Astrocyte (in vitro differentiated cells and primary cell): ENCODE measurements around the gene GFOD1. TPM values are rescaled to one million over a fixed set of nuclear protein-coding genes. Genes with fewer than 3 reads are reported as not detected.

Experiments
- DNase-seq: peaks from one replicate; pipeline ENCODE4 v3.0.0-alpha.2; 2010; ENCODE audit warnings: low read depth
- FAIRE-seq: peaks from 2 replicates; lab custom pipeline; 2011; peaks lifted over from hg19 to GRCh38; lab: Jason Lieb, UNC
- H2AFZ ChIP-seq: 2 replicates; pipeline ENCODE4 v1.6.0; 2012; ENCODE audit warnings: low read depth, low read length, inconsistent platforms
- H3K27ac ChIP-seq: 2 replicates; pipeline ENCODE4 v1.5.1; 2011; ENCODE audit warnings: low read depth, low read length, inconsistent platforms
- H3K27me3 ChIP-seq: 2 replicates; pipeline ENCODE4 v1.6.0; 2011; ENCODE audit warnings: low read length, inconsistent platforms; ENCODE audit not compliant: insufficient read depth
- H3K36me3 ChIP-seq: 2 replicates; pipeline ENCODE4 v1.5.1; 2011; ENCODE audit warnings: low read length, inconsistent platforms; ENCODE audit not compliant: insufficient read depth
- H3K4me1 ChIP-seq: 2 replicates; pipeline ENCODE4 v1.5.1; 2011; ENCODE audit warnings: low read length, inconsistent platforms; ENCODE audit not compliant: insufficient read depth
- H3K4me2 ChIP-seq: 2 replicates; pipeline ENCODE4 v1.6.0; 2012; ENCODE audit warnings: low read length, inconsistent platforms
- H3K4me3 ChIP-seq: 2 replicates; pipeline ENCODE4 v1.5.1; 2011; ENCODE audit warnings: low read depth, mild to moderate bottlenecking, low read length, inconsistent platforms; ENCODE audit not compliant: insufficient read depth
- H3K79me2 ChIP-seq: 2 replicates; pipeline ENCODE4 v1.6.0; 2012; ENCODE audit warnings: mild to moderate bottlenecking, low read length, inconsistent platforms; ENCODE audit not compliant: insufficient read depth
- H3K9ac ChIP-seq: 2 replicates; pipeline ENCODE4 v1.6.0; 2012; ENCODE audit warnings: mild to moderate bottlenecking, low read length, inconsistent platforms
- H3K9me3 ChIP-seq: 2 replicates; pipeline ENCODE4 v1.5.1; 2012; ENCODE audit warnings: low read depth, mild to moderate bottlenecking, low read length, inconsistent platforms; ENCODE audit not compliant: insufficient read depth
- H4K20me1 ChIP-seq: 2 replicates; pipeline ENCODE4 v1.6.0; 2012; ENCODE audit warnings: low read length, inconsistent platforms; ENCODE audit not compliant: insufficient read depth
- H3K27ac Mint-ChIP-seq: one replicate; pipeline ENCODE4 v1.8.0; 2021; ENCODE audit warnings: mild to moderate bottlenecking, mixed read lengths; ENCODE audit not compliant: unreplicated experiment
- H3K27me3 Mint-ChIP-seq: one replicate; pipeline ENCODE4 v1.8.0; 2021; ENCODE audit warnings: low read depth, mixed read lengths; ENCODE audit not compliant: unreplicated experiment
- H3K36me3 Mint-ChIP-seq: one replicate; pipeline ENCODE4 v1.8.0; 2021; ENCODE audit warnings: low read depth, mixed read lengths; ENCODE audit not compliant: unreplicated experiment
- H3K4me1 Mint-ChIP-seq: one replicate; pipeline ENCODE4 v1.8.0; 2021; ENCODE audit warnings: low read depth, mixed read lengths; ENCODE audit not compliant: unreplicated experiment
- H3K4me3 Mint-ChIP-seq: one replicate; pipeline ENCODE4 v1.8.0; 2021; ENCODE audit warnings: mild to moderate bottlenecking, moderate library complexity, mixed read lengths; ENCODE audit not compliant: unreplicated experiment
- H3K9me3 Mint-ChIP-seq: one replicate; pipeline ENCODE4 v1.8.0; 2021; ENCODE audit warnings: mild to moderate bottlenecking, mixed read lengths; ENCODE audit not compliant: unreplicated experiment
- CTCF ChIP-seq: IDR thresholded peaks from 2 replicates; pipeline ENCODE4 v1.5.1; 2011; ENCODE audit warnings: low read depth, mild to moderate bottlenecking, inconsistent platforms, low read length, moderate library complexity; ENCODE audit not compliant: insufficient read depth
- EZH2 ChIP-seq: IDR thresholded peaks from 2 replicates; pipeline ENCODE4 v1.6.1; 2012; ENCODE audit warnings: mild to moderate bottlenecking, low read length, inconsistent platforms; ENCODE audit not compliant: insufficient read depth
- total RNA-seq: library from RNA; stranded (reverse); gene quantifications from 2 replicates; pipeline ENCODE4 v1.2.1, GENCODE V29; 2021

The GFOD1 gene
- total RNA-seq, 1 donor from 2014 or later: 10.8 TPM

GRCh38 chr6:13378669-13379590, 108.5 kb downstream of the GFOD1 start:
- Mint-ChIP-seq H3K4me1 (no peaks in the 10 kb centered on the region), H3K27ac (no peak overlapping the region), H3K36me3 (peaks cover 6% of the 10 kb centered on the region), H3K9me3 (peaks cover 4% of the 10 kb centered on the region), H3K27me3 (peaks cover 3% of the 10 kb centered on the region), H3K4me3 (no peak overlapping the region)
- DNase-seq (no peak), FAIRE-seq (no peak)
- H3K9me3 ChIP-seq: no peaks in the 10 kb centered on the region
- no peak for TF ChIP-seq CTCF
- TF ChIP-seq EZH2: no peak
- no peak overlapping the region for H2AFZ ChIP-seq
- H3K9ac ChIP-seq: no peak overlapping the region
- H3K4me2 ChIP-seq: no peak overlapping the region
- no peaks in the 10 kb centered on the region for H3K27me3 ChIP-seq
- H3K79me2 ChIP-seq: no peaks in the 10 kb centered on the region
- H3K27ac ChIP-seq: no peak overlapping the region
- peaks cover 4% of the 10 kb centered on the region for H4K20me1 ChIP-seq
- H3K4me3 ChIP-seq: no peak overlapping the region
- no peaks in the 10 kb centered on the region for H3K36me3 ChIP-seq
- H3K4me1 ChIP-seq: no peaks in the 10 kb centered on the region

GRCh38 chr6:13377054-13377758, 110.2 kb downstream of the GFOD1 start:
- Mint-ChIP-seq H3K36me3 (peaks cover 8% of the 10 kb centered on the region), H3K27me3 (peaks cover 3% of the 10 kb centered on the region), H3K9me3 (peaks cover 4% of the 10 kb centered on the region), H3K4me1 (peaks cover 13% of the 10 kb centered on the region), H3K4me3 (no peak overlapping the region), H3K27ac (no peak overlapping the region)
- Histone ChIP-seq H3K4me3 (no peak overlapping the region), H3K4me1 (no peaks in the 10 kb centered on the region), H2AFZ (no peak overlapping the region), H3K4me2 (no peak overlapping the region), H3K9me3 (no peaks in the 10 kb centered on the region), H4K20me1 (peaks cover 4% of the 10 kb centered on the region), H3K27me3 (no peaks in the 10 kb centered on the region), H3K27ac (no peak overlapping the region), H3K79me2 (no peaks in the 10 kb centered on the region), H3K9ac (no peak overlapping the region), H3K36me3 (no peaks in the 10 kb centered on the region)
- FAIRE-seq (no peak), DNase-seq (no peak)
- TF ChIP-seq CTCF (no peak), EZH2 (no peak)
